ENCODE results near the gene TMPRSS6. TPM values are rescaled to one million over a fixed set of nuclear protein-coding genes. Genes with fewer than 3 reads are reported as not detected.

Gene TMPRSS6
- total RNA-seq, 4 donors from 2014 or later: not detected

GRCh38 chr22:37148742-37149665 lies 39.5 kb upstream of the TMPRSS6 start:
- no peak for DNase-seq (ENCODE audit: extremely low spot score)
- intact Hi-C loops (cut with DNase I): no loop called here
- no peaks in the 10 kb centered on the region for H3K4me1 ChIP-seq
- TF ChIP-seq EP300 (IDR thresholded peaks at IDR 0.05): no peak
- TF ChIP-seq CTCF (IDR thresholded peaks at IDR 0.05): no peak
- TF ChIP-seq POLR2A (IDR thresholded peaks at IDR 0.05; ENCODE audit: low read depth): no peak
- TF ChIP-seq POLR2AphosphoS5 (IDR thresholded peaks at IDR 0.05): no peak
- no peak overlapping the region for H3K27ac ChIP-seq (replicated peaks in 1 of 4)
- H3K27me3 ChIP-seq: peaks cover 0 to 53% (median 0%) of the 10 kb centered on the region in 4 donors
- no peaks in the 10 kb centered on the region for H3K36me3 ChIP-seq
- H3K4me3 ChIP-seq: peak overlapping the region in 1 of 4 donors; percentile 24
- peaks cover 0 to 6% (median 0%) of the 10 kb centered on the region in 4 donors for H3K9me3 ChIP-seq
- WGBS: 90% methylated on average over 17 of the region's 17 CpGs

GRCh38 chr22:37148031-37148651 lies 38.6 kb upstream of the TMPRSS6 start:
- DNase-seq (ENCODE audit: extremely low spot score): no peak
- H3K36me3 ChIP-seq: no peaks in the 10 kb centered on the region
- H3K9me3 ChIP-seq: peaks cover 0 to 6% (median 0%) of the 10 kb centered on the region in 4 donors
- TF ChIP-seq POLR2A (IDR thresholded peaks at IDR 0.05; ENCODE audit: low read depth) (no peak), EP300 (IDR thresholded peaks at IDR 0.05) (no peak), POLR2AphosphoS5 (IDR thresholded peaks at IDR 0.05) (no peak)
- H3K4me1 ChIP-seq: no peaks in the 10 kb centered on the region
- 69% methylated on average over 11 of the region's 17 CpGs for WGBS
- H3K27me3 ChIP-seq: peaks cover 0 to 60% (median 0%) of the 10 kb centered on the region in 4 donors
- H3K4me3 ChIP-seq: no peak overlapping the region
- H3K27ac ChIP-seq (replicated peaks in 1 of 4): no peak overlapping the region
- intact Hi-C loops (cut with DNase I): no loop called here

GRCh38 chr22:37147186-37147990 lies 37.9 kb upstream of the TMPRSS6 start:
- peaks cover 0 to 68% (median 0%) of the 10 kb centered on the region in 4 donors for H3K27me3 ChIP-seq
- intact Hi-C loops (cut with DNase I): no loop called here
- WGBS: 70% methylated on average over 7 of the region's 12 CpGs
- no peaks in the 10 kb centered on the region for H3K36me3 ChIP-seq
- peaks cover 0 to 6% (median 0%) of the 10 kb centered on the region in 4 donors for H3K9me3 ChIP-seq
- no peak overlapping the region for H3K4me3 ChIP-seq
- no peak overlapping the region for H3K27ac ChIP-seq (replicated peaks in 1 of 4)
- DNase-seq (ENCODE audit: extremely low spot score): no peak
- TF ChIP-seq POLR2A (IDR thresholded peaks at IDR 0.05; ENCODE audit: low read depth) (no peak), CTCF (IDR thresholded peaks at IDR 0.05) (no peak), POLR2AphosphoS5 (IDR thresholded peaks at IDR 0.05) (no peak)
- no peaks in the 10 kb centered on the region for H3K4me1 ChIP-seq

- H3K36me3 ChIP-seq: no peaks in the 10 kb centered on the region
- H3K4me1 ChIP-seq: no peaks in the 10 kb centered on the region
- intact Hi-C loops (cut with DNase I): no loop called here
- H3K4me3 ChIP-seq: no peak overlapping the region
- no peak overlapping the region for H3K27ac ChIP-seq (replicated peaks in 1 of 4)
- peaks cover 0 to 75% (median 0%) of the 10 kb centered on the region in 4 donors for H3K27me3 ChIP-seq
- 84% methylated on average over 15 of the region's 16 CpGs for WGBS
- no peak for TF ChIP-seq POLR2A (IDR thresholded peaks at IDR 0.05; ENCODE audit: low read depth)
- TF ChIP-seq POLR2AphosphoS5 (IDR thresholded peaks at IDR 0.05): no peak
- TF ChIP-seq EP300 (IDR thresholded peaks at IDR 0.05): no peak
- TF ChIP-seq CTCF (IDR thresholded peaks at IDR 0.05): no peak
- peaks cover 0 to 3% (median 0%) of the 10 kb centered on the region in 4 donors for H3K9me3 ChIP-seq
- DNase-seq (ENCODE audit: extremely low spot score): no peak
Observed at GRCh38 chr22:37146507-37147180, 37.1 kb upstream of the TMPRSS6 start.

All from esophagus muscularis mucosa (tissue), 4 donors.